OCI-LY3 (cell line): ENCODE results near the gene MAD1L1.

Experiments used
- CTCF ChIP-seq: fragments of 200-600, 300-600 bp; sonication (generic); IDR thresholded peaks from 2 replicates; pipeline ENCODE4 v1.5.1; 2014; ENCODE audit warnings: antibody characterized with exemption, low read length, low read depth
- EZH2phosphoT487 ChIP-seq: fragments of 200-600 bp; shearing (Covaris generic); IDR thresholded peaks from 2 replicates; pipeline ENCODE4 v1.6.1; 2018; ENCODE audit warnings: antibody characterized with exemption, mixed run types, low read depth

GRCh38 chr7:2198206-2198605 lies 34.5 kb downstream of the MAD1L1 start:
- TF ChIP-seq EZH2phosphoT487 (no peak), CTCF (no peak)
